HepG2 (cell line): Measurements from ENCODE around the gene ZFAND6. TPM values are rescaled to one million over a fixed set of nuclear protein-coding genes. Genes with fewer than 3 reads are reported as not detected.

ENCODE experiments used
- ATAC-seq: fragments of 200-7000 bp; cut with Tn5 transposase; 3 replicates; pipeline ENCODE4 v1.9.1; 2020; ENCODE audit warnings: mild to moderate bottlenecking, moderate library complexity
- BruUV-seq: library from RNA; stranded (reverse); fragments of 400-500 nt; replicated peaks from 2 replicates; lab custom pipeline; 2021; lab: Mats Ljungman, UMichigan
- CTCF ChIA-PET: fragments of 300-600 bp; formaldehyde crosslinking; extraction: SDS; loops from one replicate; lab custom pipeline; 2021; ENCODE audit warnings: low total read pairs, inconsistent platforms, low intra/inter-chr PET ratio; lab: Yijun Ruan, JAX
- POLR2A ChIA-PET: fragments of 350-600 bp; sonication (Branson Sonifier 250); formaldehyde crosslinking; loops from one replicate; lab custom pipeline; 2020; ENCODE audit warnings: antibody characterized with exemption, inconsistent platforms; lab: Yijun Ruan, JAX
- DNase-seq: peaks from one replicate; pipeline ENCODE4 v3.0.0-alpha.2; 2015; ENCODE audit warnings: low spot score
- FAIRE-seq: peaks from 3 replicates; lab custom pipeline; 2011; peaks lifted over from hg19 to GRCh38; lab: Jason Lieb, UNC
- H2AFZ ChIP-seq: one replicate; pipeline ENCODE4 v1.6.1; 2011; ENCODE audit warnings: low read length, inconsistent platforms
- H3K27ac ChIP-seq: fragments of 300-600 bp; 3 replicates; pipeline ENCODE4 v1.8.0; 2011; ENCODE audit warnings: mixed run types, mild to moderate bottlenecking, mixed read lengths, low read length, inconsistent platforms; ENCODE audit not compliant: insufficient read depth; ENCODE audit errors: extremely low read length
- H3K27me3 ChIP-seq, 2 experiments: fragments of 200-600 bp in 1 of 2; 2 replicates in 1 of 2; 3 replicates in 1 of 2; pipeline versions ENCODE4 v1.6.0 to v1.8.0; 2011; ENCODE audit warnings: low read length in 2 of 2, mild to moderate bottlenecking in 2 of 2, moderate library complexity in 2 of 2, inconsistent platforms in 1 of 2; ENCODE audit not compliant: insufficient read depth in 2 of 2, control insufficient read depth in 1 of 2
- H3K36me3 ChIP-seq, 2 experiments: fragments of 200-600 bp in 1 of 2; replicated peaks in 1 of 2; 2 replicates in 1 of 2; 3 replicates in 1 of 2; pipeline versions ENCODE4 v1.5.1 to v1.8.0; 2011; ENCODE audit warnings: low read length in 2 of 2, inconsistent platforms in 1 of 2; ENCODE audit not compliant: insufficient read depth in 2 of 2, control insufficient read depth in 1 of 2
- H3K4me1 ChIP-seq: 2 replicates; pipeline ENCODE4 v1.5.1; 2012; ENCODE audit warnings: low read length, inconsistent platforms; ENCODE audit not compliant: insufficient read depth
- H3K4me2 ChIP-seq: 2 replicates; pipeline ENCODE4 v1.6.0; 2011; ENCODE audit warnings: low read depth, low read length, inconsistent platforms
- H3K4me3 ChIP-seq, 3 experiments: fragments of 200-600 bp in 1 of 3; sonication (generic), shearing (Covaris generic) in 1 of 3; replicated peaks in 1 of 3; 2 replicates each; pipeline ENCODE4 v1.5.1; 2011 to 2016; ENCODE audit warnings: low read length in 3 of 3, inconsistent platforms in 2 of 3, low read depth in 2 of 3, mild to moderate bottlenecking in 2 of 3, control low read depth in 1 of 3, mixed read lengths in 1 of 3; ENCODE audit not compliant: insufficient read depth in 1 of 3
- H3K79me2 ChIP-seq: one replicate; pipeline ENCODE4 v1.6.1; 2011; ENCODE audit warnings: low read length, inconsistent platforms; ENCODE audit not compliant: insufficient read depth
- H3K9ac ChIP-seq: 2 replicates; pipeline ENCODE4 v1.6.0; 2011; ENCODE audit warnings: mild to moderate bottlenecking, low read depth, low read length, inconsistent platforms; ENCODE audit not compliant: insufficient read depth
- H3K9me3 ChIP-seq: 2 replicates; pipeline ENCODE4 v1.5.1; 2012; ENCODE audit warnings: mild to moderate bottlenecking, low read length
- H4K20me1 ChIP-seq: 2 replicates; pipeline ENCODE4 v1.6.0; 2011; ENCODE audit warnings: inconsistent platforms, mild to moderate bottlenecking, low read length, moderate library complexity; ENCODE audit not compliant: insufficient read depth
- AGO2 ChIP-seq: fragments of 200-400 bp; formaldehyde crosslinking; optimal IDR thresholded peaks from 2 replicates; pipeline ENCODE3; 2017; ENCODE audit warnings: mild to moderate bottlenecking, low read depth, low read length, moderate library complexity
- ATF7 ChIP-seq, 2 experiments: fragments of 450-650 bp in 1 of 2; sonication (generic) in 1 of 2; formaldehyde crosslinking in 1 of 2; IDR thresholded peaks; 2 replicates each; pipeline versions ENCODE4 v1.4.0 to v1.6.1; 2016 to 2020; ENCODE audit warnings: antibody characterized with exemption in 1 of 2, mild to moderate bottlenecking in 1 of 2, missing genetic modification reagents in 1 of 2
- ETV5 ChIP-seq: IDR thresholded peaks from 2 replicates; pipeline ENCODE4 v1.6.1; 2018; ENCODE audit warnings: missing biosample characterization, missing genetic modification reagents, inconsistent platforms, borderline replicate concordance
- GATAD2A ChIP-seq: IDR thresholded peaks from 2 replicates; pipeline ENCODE4 v1.6.1; 2016
- MAFK ChIP-seq, 2 experiments: IDR thresholded peaks in 1 of 2; conservative IDR thresholded peaks in 1 of 2; 2 replicates each; pipeline ENCODE4 v1.6.1; 2011; ENCODE audit warnings: improper control_type of control experiment in 2 of 2, low read length in 2 of 2
- MATR3 ChIP-seq: sonication (generic); formaldehyde crosslinking; IDR thresholded peaks from 2 replicates; pipeline ENCODE4 v1.4.0; 2020; ENCODE audit warnings: missing genetic modification reagents
- MIXL1 ChIP-seq: IDR thresholded peaks from 2 replicates; pipeline ENCODE4 v1.6.1; 2016
- ONECUT2 ChIP-seq: sonication (generic); formaldehyde crosslinking; IDR thresholded peaks from 2 replicates; pipeline ENCODE4 v1.4.0; 2020; ENCODE audit warnings: missing genetic modification reagents
- PATZ1 ChIP-seq: sonication (generic); formaldehyde crosslinking; IDR thresholded peaks from 2 replicates; pipeline ENCODE4 v1.4.0; 2020; ENCODE audit warnings: missing genetic modification reagents
- PITX1 ChIP-seq: sonication (generic); formaldehyde crosslinking; IDR thresholded peaks from 2 replicates; pipeline ENCODE4 v1.5.1; 2020; ENCODE audit warnings: mild to moderate bottlenecking, missing genetic modification reagents
- SP5 ChIP-seq: IDR thresholded peaks from 2 replicates; pipeline ENCODE4 v1.6.1; 2016; ENCODE audit warnings: low read depth, borderline replicate concordance
- ZBTB49 ChIP-seq: sonication (generic); formaldehyde crosslinking; IDR thresholded peaks from 2 replicates; pipeline ENCODE4 v1.4.0; 2020; ENCODE audit warnings: missing genetic modification reagents, borderline replicate concordance
- ZC3H13 ChIP-seq: sonication (generic); formaldehyde crosslinking; IDR thresholded peaks from 2 replicates; pipeline ENCODE4 v1.8.1; 2023; ENCODE audit warnings: mild to moderate bottlenecking, missing genetic modification reagents, moderate library complexity
- ZMYM3 ChIP-seq: sonication (generic); formaldehyde crosslinking; IDR thresholded peaks from 2 replicates; pipeline ENCODE4 v1.5.1; 2020; ENCODE audit warnings: mild to moderate bottlenecking, missing genetic modification reagents
- ZNF619 ChIP-seq: sonication (generic); formaldehyde crosslinking; IDR thresholded peaks from 2 replicates; pipeline ENCODE4 v1.4.0; 2020; ENCODE audit warnings: mild to moderate bottlenecking, missing genetic modification reagents
- ZNF678 ChIP-seq: sonication (generic); formaldehyde crosslinking; IDR thresholded peaks from 2 replicates; pipeline ENCODE4 v1.4.0; 2020; ENCODE audit warnings: mild to moderate bottlenecking, missing genetic modification reagents
- WGBS: methylation state at CpG from one replicate; pipeline ENCODE4 v1.1.6; 2017; ENCODE audit warnings: low lambda C conversion rate; 5-methylcytosine and 5-hydroxymethylcytosine counted together
- in situ Hi-C: cut with HindIII; loops from 2 replicates; pipeline ENCODE4 v1.10.0; 2017; ENCODE audit warnings: low pct_unique_long_range_greater_than_20kb; ENCODE audit not compliant: extremely low pct_ligation_motif_present
- intact Hi-C: fragments of 100-400 bp; cut with micrococcal nuclease; formaldehyde crosslinking; loops from one replicate; pipeline ENCODE4 v1.10.0; 2022; ENCODE audit not compliant: unreplicated experiment
- polyA plus RNA-seq, 8 experiments: library from polyadenylated mRNA; depleted of rRNA in 3 of 8; stranded (reverse) in 7 of 8; unstranded in 1 of 8; fragments of >200 nt; fragmentation: Illumina TruSeq in 4 of 8; extraction: Trizol in 4 of 8; gene quantifications; 2 replicates each; pipeline versions ENCODE4 v1.2.1 to v1.2.3, GENCODE V29; 2011 to 2016; ENCODE audit warnings: low read depth in 4 of 8, missing spikeins in 1 of 8, mixed read lengths in 1 of 8; ENCODE audit not compliant: insufficient read depth in 1 of 8
- total RNA-seq, 5 experiments: library from RNA; depleted of rRNA; stranded (reverse); fragments of >200 nt; fragmentation: Illumina TruSeq; extraction: Trizol; gene quantifications; 2 replicates each; pipeline ENCODE4 v1.2.3, GENCODE V29; 2016; ENCODE audit warnings: low read depth in 1 of 5
- TF ChIP-seq, protein P1 (sequence below): sonication (generic); formaldehyde crosslinking; IDR thresholded peaks from 2 replicates; pipeline ENCODE4 v1.4.0; 2020; ENCODE audit warnings: missing genetic modification reagents

ZFAND6 gene
- total and polyA plus RNA-seq, 2 of the 13 experiments (the other 11 are each of a cell fraction or from before 2014, with no cell fraction given), result 84.2 to 115 TPM

- FAIRE-seq (no peak), ATAC-seq (no peak), DNase-seq (no peak)
- in situ Hi-C loops (no loop called here), intact Hi-C loops (loop anchor here (10.0 kb wide), 1 partner anchor 58 kb away; no protein-coding TSS in a partner anchor)
- peaks cover 19% of the 10 kb centered on the region for H3K4me1 ChIP-seq
- BruUV-seq, result no TSS peak
- CTCF ChIA-PET, result no interaction called here
- no peak overlapping the region for H3K27ac ChIP-seq
- no peak overlapping the region for H2AFZ ChIP-seq
- no peaks in the 10 kb centered on the region for H3K36me3 ChIP-seq
- no peaks in the 10 kb centered on the region for H3K9me3 ChIP-seq
- peaks cover 0 to 4% of the 10 kb centered on the region in 2 experiments; a peak in 1 of 5 replicates for H3K27me3 ChIP-seq
- 25% methylated on average over 6 of the region's 6 CpGs for WGBS
- no peak overlapping the region for H3K4me2 ChIP-seq
- POLR2A ChIA-PET, result no interaction called here
- H3K4me3 ChIP-seq, result no peak overlapping the region
- H3K79me2 ChIP-seq, result no peaks in the 10 kb centered on the region
- no peak overlapping the region for H3K9ac ChIP-seq
- H4K20me1 ChIP-seq, result no peaks in the 10 kb centered on the region
- no peak for TF ChIP-seq ZNF619 (CRISPR knock-in tag)
- no peak for TF ChIP-seq ATF7 (IDR thresholded peaks at IDR 0.05)
- no peak for TF ChIP-seq ATF7 (CRISPR knock-in tag; IDR thresholded peaks at IDR 0.05)
- no peak for TF ChIP-seq ONECUT2 (CRISPR knock-in tag)
- no peak for TF ChIP-seq MIXL1 (CRISPR knock-in tag)
- no peak for TF ChIP-seq PATZ1 (CRISPR knock-in tag)
- TF ChIP-seq ZC3H13 (CRISPR knock-in tag), result no peak
- TF ChIP-seq ZBTB49 (CRISPR knock-in tag), result no peak
- no peak for TF ChIP-seq AGO2
- no peak for TF ChIP-seq MATR3 (CRISPR knock-in tag)
- no peak for TF ChIP-seq MAFK (conservative IDR thresholded peaks at IDR 0.05 in 1 of 2, IDR thresholded peaks at IDR 0.05 in 1 of 2; ENCODE audit: low read length in 2 of 2)
- TF ChIP-seq, protein P1, sequence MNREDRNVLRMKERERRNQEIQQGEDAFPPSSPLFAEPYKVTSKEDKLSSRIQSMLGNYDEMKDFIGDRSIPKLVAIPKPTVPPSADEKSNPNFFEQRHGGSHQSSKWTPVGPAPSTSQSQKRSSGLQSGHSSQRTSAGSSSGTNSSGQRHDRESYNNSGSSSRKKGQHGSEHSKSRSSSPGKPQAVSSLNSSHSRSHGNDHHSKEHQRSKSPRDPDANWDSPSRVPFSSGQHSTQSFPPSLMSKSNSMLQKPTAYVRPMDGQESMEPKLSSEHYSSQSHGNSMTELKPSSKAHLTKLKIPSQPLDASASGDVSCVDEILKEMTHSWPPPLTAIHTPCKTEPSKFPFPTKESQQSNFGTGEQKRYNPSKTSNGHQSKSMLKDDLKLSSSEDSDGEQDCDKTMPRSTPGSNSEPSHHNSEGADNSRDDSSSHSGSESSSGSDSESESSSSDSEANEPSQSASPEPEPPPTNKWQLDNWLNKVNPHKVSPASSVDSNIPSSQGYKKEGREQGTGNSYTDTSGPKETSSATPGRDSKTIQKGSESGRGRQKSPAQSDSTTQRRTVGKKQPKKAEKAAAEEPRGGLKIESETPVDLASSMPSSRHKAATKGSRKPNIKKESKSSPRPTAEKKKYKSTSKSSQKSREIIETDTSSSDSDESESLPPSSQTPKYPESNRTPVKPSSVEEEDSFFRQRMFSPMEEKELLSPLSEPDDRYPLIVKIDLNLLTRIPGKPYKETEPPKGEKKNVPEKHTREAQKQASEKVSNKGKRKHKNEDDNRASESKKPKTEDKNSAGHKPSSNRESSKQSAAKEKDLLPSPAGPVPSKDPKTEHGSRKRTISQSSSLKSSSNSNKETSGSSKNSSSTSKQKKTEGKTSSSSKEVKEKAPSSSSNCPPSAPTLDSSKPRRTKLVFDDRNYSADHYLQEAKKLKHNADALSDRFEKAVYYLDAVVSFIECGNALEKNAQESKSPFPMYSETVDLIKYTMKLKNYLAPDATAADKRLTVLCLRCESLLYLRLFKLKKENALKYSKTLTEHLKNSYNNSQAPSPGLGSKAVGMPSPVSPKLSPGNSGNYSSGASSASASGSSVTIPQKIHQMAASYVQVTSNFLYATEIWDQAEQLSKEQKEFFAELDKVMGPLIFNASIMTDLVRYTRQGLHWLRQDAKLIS (CRISPR knock-in tag), result no peak
- TF ChIP-seq PITX1, result no peak
- TF ChIP-seq ZNF678, result no peak
- no peak for TF ChIP-seq SP5
- TF ChIP-seq GATAD2A (CRISPR knock-in tag), result no peak
- no peak for TF ChIP-seq ZMYM3 (CRISPR knock-in tag)
- TF ChIP-seq ETV5, result no peak
These were observed 6.7 kb upstream of the ZFAND6 start for GRCh38 chr15:80052597-80053304.
